D721Med (cell line): Measurements from ENCODE around the gene KANSL1.

ENCODE experiments used
- DNase-seq: peaks from one replicate; pipeline ENCODE4 v3.0.0; 2011; ENCODE audit warnings: low spot score; ENCODE audit not compliant: insufficient read length
- FAIRE-seq: peaks from 2 replicates; lab custom pipeline; 2011; peaks lifted over from hg19 to GRCh38; lab: Jason Lieb, UNC
- TF ChIP-seq, protein P1 (sequence below): IDR thresholded peaks from 2 replicates; pipeline ENCODE4 v1.5.1; 2012; ENCODE audit warnings: mild to moderate bottlenecking, control low read depth; ENCODE audit not compliant: insufficient read depth; ENCODE audit errors: missing control alignments

Gene KANSL1

GRCh38 chr17:46056800-46057304, 136.4 kb downstream of the KANSL1 start:
- DNase-seq (no peak), FAIRE-seq (no peak)
- TF ChIP-seq, protein P1, sequence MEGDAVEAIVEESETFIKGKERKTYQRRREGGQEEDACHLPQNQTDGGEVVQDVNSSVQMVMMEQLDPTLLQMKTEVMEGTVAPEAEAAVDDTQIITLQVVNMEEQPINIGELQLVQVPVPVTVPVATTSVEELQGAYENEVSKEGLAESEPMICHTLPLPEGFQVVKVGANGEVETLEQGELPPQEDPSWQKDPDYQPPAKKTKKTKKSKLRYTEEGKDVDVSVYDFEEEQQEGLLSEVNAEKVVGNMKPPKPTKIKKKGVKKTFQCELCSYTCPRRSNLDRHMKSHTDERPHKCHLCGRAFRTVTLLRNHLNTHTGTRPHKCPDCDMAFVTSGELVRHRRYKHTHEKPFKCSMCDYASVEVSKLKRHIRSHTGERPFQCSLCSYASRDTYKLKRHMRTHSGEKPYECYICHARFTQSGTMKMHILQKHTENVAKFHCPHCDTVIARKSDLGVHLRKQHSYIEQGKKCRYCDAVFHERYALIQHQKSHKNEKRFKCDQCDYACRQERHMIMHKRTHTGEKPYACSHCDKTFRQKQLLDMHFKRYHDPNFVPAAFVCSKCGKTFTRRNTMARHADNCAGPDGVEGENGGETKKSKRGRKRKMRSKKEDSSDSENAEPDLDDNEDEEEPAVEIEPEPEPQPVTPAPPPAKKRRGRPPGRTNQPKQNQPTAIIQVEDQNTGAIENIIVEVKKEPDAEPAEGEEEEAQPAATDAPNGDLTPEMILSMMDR, result no peak

DNA sequence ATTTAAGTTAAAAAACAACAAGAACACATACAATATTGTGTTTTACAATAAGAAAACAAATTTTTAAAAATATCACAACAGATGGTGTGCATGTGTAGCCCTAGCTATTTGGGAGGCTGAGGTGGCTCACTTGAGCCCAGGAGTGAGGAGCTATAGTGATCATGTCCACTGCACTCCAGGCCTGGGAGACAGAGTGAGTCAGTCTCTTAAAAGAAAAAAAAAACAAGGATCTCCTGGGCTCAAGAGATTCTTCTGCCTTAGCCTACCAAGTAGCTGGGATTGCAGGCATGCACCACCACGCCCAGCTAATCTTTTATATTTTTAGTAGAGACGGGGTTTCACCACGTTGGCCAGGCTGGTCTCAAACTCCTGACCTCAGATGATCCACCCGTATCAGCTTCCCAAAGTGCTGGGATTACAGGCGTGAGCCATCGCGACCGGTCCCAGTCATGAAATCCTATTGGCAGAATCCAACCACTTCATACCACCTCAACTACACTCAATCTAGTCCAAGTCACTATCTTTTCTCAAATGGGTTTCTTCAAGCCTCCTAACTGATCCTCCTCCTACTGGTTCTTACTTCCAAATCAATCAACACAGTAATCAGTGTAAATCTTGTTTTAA, 139.2 kb downstream of the KANSL1 start:
- no peak for DNase-seq

DNA sequence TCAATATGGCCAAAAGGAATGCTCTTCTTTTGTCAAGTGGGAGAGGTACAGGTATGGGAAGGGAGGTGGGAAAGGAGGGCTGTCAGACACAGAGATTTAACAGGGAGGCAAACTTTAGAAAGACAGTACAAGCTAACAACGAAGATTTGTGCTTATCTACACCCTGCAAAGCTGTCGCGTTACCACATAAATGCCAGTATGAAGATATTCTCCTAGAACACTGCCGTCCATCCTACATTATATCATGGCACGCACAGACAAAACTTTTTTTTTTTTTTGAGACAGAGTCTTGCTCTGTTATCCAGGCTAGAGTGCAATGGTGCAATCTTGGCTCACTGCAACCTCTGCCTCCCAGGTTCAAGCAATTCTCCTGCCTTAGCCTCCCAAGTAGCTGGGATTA, 143.6 kb downstream of the KANSL1 start:
- TF ChIP-seq, protein P1, result no peak
- FAIRE-seq (no peak), DNase-seq (no peak)

More for the DNA sequence above, 139.2 kb downstream of the KANSL1 start:
- FAIRE-seq, result no peak
- TF ChIP-seq, protein P1, result no peak

- no peak for DNase-seq
- TF ChIP-seq, protein P1, result no peak
- no peak for FAIRE-seq
These were observed 145.4 kb downstream of the KANSL1 start for GRCh38 chr17:46047856-46048255.

DNA sequence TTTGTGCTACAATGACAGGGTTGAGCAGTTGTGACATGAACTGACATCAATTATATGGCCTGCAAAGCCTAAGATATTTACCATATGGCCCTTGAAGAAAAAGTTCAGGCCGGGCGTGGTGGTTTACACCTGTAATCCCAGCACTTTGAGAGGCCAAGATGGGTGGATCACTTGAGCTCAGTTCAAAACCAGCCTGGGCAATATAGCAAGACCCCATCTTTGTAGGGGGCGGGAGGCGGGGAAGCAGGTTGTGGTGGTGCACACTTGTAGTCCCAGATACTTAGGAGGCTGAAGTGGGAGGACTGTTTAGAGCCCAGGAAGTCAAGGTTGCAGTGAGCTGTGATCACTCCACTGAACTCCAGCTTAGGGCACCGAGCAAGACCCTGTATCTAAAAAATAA, 145.8 kb downstream of the KANSL1 start:
- TF ChIP-seq, protein P1, result no peak
- no peak for FAIRE-seq
- no peak for DNase-seq

GRCh38 chr17:46046957-46047356, 146.3 kb downstream of the KANSL1 start:
- DNase-seq (no peak), FAIRE-seq (no peak)
- TF ChIP-seq, protein P1, result no peak

- TF ChIP-seq, protein P1, result no peak
- DNase-seq (no peak), FAIRE-seq (no peak)
These were observed 147.6 kb downstream of the KANSL1 start for GRCh38 chr17:46045639-46046038.
